Measurements from ENCODE around the gene FOXP3. TPM values are rescaled to one million over a fixed set of nuclear protein-coding genes. Genes with fewer than 3 reads are reported as not detected.

The FOXP3 gene
- total and polyA plus RNA-seq, 8 donors: 0.29 to 1.0 (median 0.50) TPM

DNA sequence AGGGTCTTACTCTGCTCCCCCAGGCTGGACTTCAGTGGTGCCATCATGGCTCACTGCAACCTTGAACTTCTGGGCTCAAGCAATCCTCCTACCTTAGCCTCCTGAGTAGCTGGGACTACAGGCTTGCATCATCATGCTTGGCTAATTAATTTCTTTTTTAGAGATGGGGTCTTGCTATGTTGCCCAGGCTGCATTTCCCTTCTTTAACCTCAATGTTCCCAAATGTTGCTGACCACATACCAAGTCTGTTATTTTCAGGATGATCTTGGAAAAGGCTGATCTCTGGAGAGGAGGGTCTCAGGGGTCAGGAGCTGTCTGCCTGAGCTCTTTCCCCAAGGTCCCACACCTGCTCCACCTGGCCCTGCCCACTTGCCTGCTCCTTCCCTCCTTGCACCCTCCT lies 44.4 kb downstream of the FOXP3 start:
- H3K9me3 ChIP-seq: no peaks in the 10 kb centered on the region
- no peak for TF ChIP-seq CTCF (IDR thresholded peaks at IDR 0.05)
- H3K27me3 ChIP-seq: no peaks in the 10 kb centered on the region
- DNase-seq (no peak), ATAC-seq (no peak)
- H3K4me1 ChIP-seq: no peaks in the 10 kb centered on the region
- H3K27ac ChIP-seq: no peak overlapping the region
- no peaks in the 10 kb centered on the region for H3K36me3 ChIP-seq
- no peak overlapping the region for H3K4me3 ChIP-seq
- intact Hi-C loops (cut with DNase I): no loop called here

DNA sequence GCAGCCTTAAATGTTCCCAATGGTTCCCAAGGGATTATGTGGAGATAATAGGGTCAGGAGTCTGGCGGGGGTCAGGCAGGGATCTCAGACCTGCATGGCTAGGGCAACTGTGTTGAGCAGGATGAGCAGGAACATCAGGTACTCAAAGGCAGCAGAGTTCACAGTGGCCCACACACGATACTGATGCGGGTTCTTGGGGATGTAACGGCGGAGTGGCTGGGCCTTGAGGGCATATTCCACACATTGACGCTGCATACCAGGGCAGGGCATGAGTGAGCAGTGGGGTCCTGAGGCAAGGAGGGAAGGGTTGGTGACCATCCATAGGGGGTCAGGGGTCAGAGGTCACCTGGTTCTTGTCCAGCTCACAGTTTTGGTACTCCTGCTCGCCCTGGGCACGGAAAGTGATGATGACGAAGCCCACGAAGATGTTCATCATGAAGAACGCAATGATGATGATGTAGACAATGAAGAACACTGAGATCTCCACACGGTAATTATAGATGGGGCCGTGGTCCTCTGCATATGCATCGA lies 49.4 kb downstream of the FOXP3 start:
- Histone ChIP-seq H3K9me3 (no peaks in the 10 kb centered on the region), H3K27ac (no peak overlapping the region), H3K27me3 (no peaks in the 10 kb centered on the region), H3K36me3 (no peaks in the 10 kb centered on the region), H3K4me3 (no peak overlapping the region), H3K4me1 (no peaks in the 10 kb centered on the region)
- DNase-seq: no peak
- ATAC-seq: no peak
- intact Hi-C loops (cut with DNase I): no loop called here
- no peak for TF ChIP-seq CTCF (IDR thresholded peaks at IDR 0.05)

- intact Hi-C loops (cut with DNase I): no loop called here
- DNase-seq: no peak
- no peaks in the 10 kb centered on the region for H3K36me3 ChIP-seq
Observed at GRCh38 chrX:49214416-49214815, 50.1 kb downstream of the FOXP3 start.

GRCh38 chrX:49212861-49213260 lies 51.6 kb downstream of the FOXP3 start:
- TF ChIP-seq CTCF (IDR thresholded peaks at IDR 0.05): no peak
- ATAC-seq (no peak), DNase-seq (no peak)
- H3K4me3 ChIP-seq: no peak overlapping the region
- H3K4me1 ChIP-seq: no peaks in the 10 kb centered on the region
- no peaks in the 10 kb centered on the region for H3K27me3 ChIP-seq
- intact Hi-C loops (cut with DNase I): loop anchor here in 1 of 2 donors (2.0 kb wide), 1 partner anchor 74 kb away; no protein-coding TSS in a partner anchor
- no peaks in the 10 kb centered on the region for H3K36me3 ChIP-seq
- no peaks in the 10 kb centered on the region for H3K9me3 ChIP-seq
- H3K27ac ChIP-seq: no peak overlapping the region

More at GRCh38 chrX:49214416-49214815, 50.1 kb downstream of the FOXP3 start:
- Histone ChIP-seq H3K4me1 (no peaks in the 10 kb centered on the region), H3K27me3 (no peaks in the 10 kb centered on the region), H3K27ac (no peak overlapping the region), H3K4me3 (no peak overlapping the region), H3K9me3 (no peaks in the 10 kb centered on the region)
- no peak for ATAC-seq
- no peak for TF ChIP-seq CTCF (IDR thresholded peaks at IDR 0.05)

- ATAC-seq (no peak), DNase-seq (no peak)
- no peaks in the 10 kb centered on the region for H3K4me1 ChIP-seq
- no peaks in the 10 kb centered on the region for H3K27me3 ChIP-seq
- no peak for TF ChIP-seq CTCF (IDR thresholded peaks at IDR 0.05)
- intact Hi-C loops (cut with DNase I): loop anchor here in 1 of 2 donors (2.0 kb wide), 1 partner anchor 73 kb away; no protein-coding TSS in a partner anchor
- H3K9me3 ChIP-seq: no peaks in the 10 kb centered on the region
- H3K4me3 ChIP-seq: no peak overlapping the region
- no peaks in the 10 kb centered on the region for H3K36me3 ChIP-seq
- H3K27ac ChIP-seq: no peak overlapping the region
Observed at GRCh38 chrX:49212209-49212608, 52.3 kb downstream of the FOXP3 start.

Data from left lung (tissue), 10 donors.